MCF 10A (cell line): ENCODE data around the gene PRSS56. TPM values are rescaled to one million over a fixed set of nuclear protein-coding genes. Genes with fewer than 3 reads are reported as not detected.
A peak's percentile ranks its signal among the peaks of the same experiment; 100 is the strongest.

Experiments used
- BruUV-seq: library from RNA; stranded (reverse); fragments of 400-500 nt; replicated peaks from 2 replicates; lab custom pipeline; 2021; lab: Mats Ljungman, UMichigan
- CTCF ChIA-PET: fragments of 300-600 bp; sonication (Branson Sonifier 250); formaldehyde crosslinking; extraction: SDS; loops from one replicate; lab custom pipeline; 2021; ENCODE audit warnings: antibody characterized with exemption, inconsistent platforms; lab: Yijun Ruan, JAX
- POLR2A ChIA-PET: fragments of 300-600, 350-650 bp; sonication (Branson Sonifier 250); formaldehyde crosslinking; extraction: SDS; loops from one replicate; lab custom pipeline; 2020; ENCODE audit warnings: antibody characterized with exemption, inconsistent platforms; lab: Yijun Ruan, JAX
- DNase-seq: peaks from one replicate; pipeline ENCODE4 v3.0.0-alpha.2; 2018; ENCODE audit not compliant: unreplicated experiment
- H3K27ac Mint-ChIP-seq: one replicate; pipeline ENCODE4 v1.8.0; 2022; ENCODE audit warnings: mild to moderate bottlenecking, low read depth, mixed read lengths; ENCODE audit not compliant: unreplicated experiment
- H3K27me3 Mint-ChIP-seq: one replicate; pipeline ENCODE4 v1.8.0; 2022; ENCODE audit warnings: mixed read lengths; ENCODE audit not compliant: insufficient read depth, unreplicated experiment
- H3K36me3 Mint-ChIP-seq: one replicate; pipeline ENCODE4 v1.8.0; 2022; ENCODE audit warnings: mild to moderate bottlenecking, moderate library complexity, mixed read lengths; ENCODE audit not compliant: insufficient read depth, unreplicated experiment
- H3K4me1 Mint-ChIP-seq: one replicate; pipeline ENCODE4 v1.8.0; 2022; ENCODE audit warnings: mixed read lengths; ENCODE audit not compliant: insufficient read depth, unreplicated experiment
- H3K4me3 Mint-ChIP-seq: one replicate; pipeline ENCODE4 v1.8.0; 2022; ENCODE audit warnings: mild to moderate bottlenecking, moderate library complexity, mixed read lengths; ENCODE audit not compliant: unreplicated experiment
- H3K9me3 Mint-ChIP-seq: one replicate; pipeline ENCODE4 v1.8.0; 2022; ENCODE audit warnings: mixed read lengths; ENCODE audit not compliant: unreplicated experiment
- intact Hi-C: fragments of 100-400 bp; cut with micrococcal nuclease; formaldehyde crosslinking; loops from 2 replicates; pipeline ENCODE4 v1.14.1; 2022
- total RNA-seq: library from RNA; stranded (reverse); gene quantifications from 2 replicates; pipeline ENCODE4 v1.2.3, GENCODE V29; 2022
- TF ChIP-seq, protein P1 (sequence below): fragments of 200-600 bp; IDR thresholded peaks from one replicate; pipeline ENCODE4 v1.8.0; 2022; ENCODE audit warnings: antibody characterized with exemption, mild to moderate bottlenecking; ENCODE audit not compliant: unreplicated experiment

The PRSS56 gene
- total RNA-seq, 1 experiment from 2014 or later, result not detected

- ChIA-PET CTCF (interaction anchor here (0.5 to 2.5 kb wide), 6 partner anchors 11 to 673 kb away, joined by 3 to 17 read pairs (median 4); no protein-coding TSS in a partner anchor), POLR2A (no interaction called here)
- TF ChIP-seq, protein P1, sequence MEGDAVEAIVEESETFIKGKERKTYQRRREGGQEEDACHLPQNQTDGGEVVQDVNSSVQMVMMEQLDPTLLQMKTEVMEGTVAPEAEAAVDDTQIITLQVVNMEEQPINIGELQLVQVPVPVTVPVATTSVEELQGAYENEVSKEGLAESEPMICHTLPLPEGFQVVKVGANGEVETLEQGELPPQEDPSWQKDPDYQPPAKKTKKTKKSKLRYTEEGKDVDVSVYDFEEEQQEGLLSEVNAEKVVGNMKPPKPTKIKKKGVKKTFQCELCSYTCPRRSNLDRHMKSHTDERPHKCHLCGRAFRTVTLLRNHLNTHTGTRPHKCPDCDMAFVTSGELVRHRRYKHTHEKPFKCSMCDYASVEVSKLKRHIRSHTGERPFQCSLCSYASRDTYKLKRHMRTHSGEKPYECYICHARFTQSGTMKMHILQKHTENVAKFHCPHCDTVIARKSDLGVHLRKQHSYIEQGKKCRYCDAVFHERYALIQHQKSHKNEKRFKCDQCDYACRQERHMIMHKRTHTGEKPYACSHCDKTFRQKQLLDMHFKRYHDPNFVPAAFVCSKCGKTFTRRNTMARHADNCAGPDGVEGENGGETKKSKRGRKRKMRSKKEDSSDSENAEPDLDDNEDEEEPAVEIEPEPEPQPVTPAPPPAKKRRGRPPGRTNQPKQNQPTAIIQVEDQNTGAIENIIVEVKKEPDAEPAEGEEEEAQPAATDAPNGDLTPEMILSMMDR, result peak; percentile 16
- Mint-ChIP-seq H3K4me1 (peaks cover 2% of the 10 kb centered on the region), H3K36me3 (no peaks in the 10 kb centered on the region), H3K27me3 (peaks cover 11% of the 10 kb centered on the region), H3K4me3 (no peak overlapping the region), H3K27ac (no peak overlapping the region), H3K9me3 (no peaks in the 10 kb centered on the region)
- no peak for DNase-seq
- no TSS peak for BruUV-seq
- intact Hi-C loops, result no loop called here
These were observed 3.8 kb downstream of the PRSS56 start for GRCh38 chr2:232523682-232524597.

DNA sequence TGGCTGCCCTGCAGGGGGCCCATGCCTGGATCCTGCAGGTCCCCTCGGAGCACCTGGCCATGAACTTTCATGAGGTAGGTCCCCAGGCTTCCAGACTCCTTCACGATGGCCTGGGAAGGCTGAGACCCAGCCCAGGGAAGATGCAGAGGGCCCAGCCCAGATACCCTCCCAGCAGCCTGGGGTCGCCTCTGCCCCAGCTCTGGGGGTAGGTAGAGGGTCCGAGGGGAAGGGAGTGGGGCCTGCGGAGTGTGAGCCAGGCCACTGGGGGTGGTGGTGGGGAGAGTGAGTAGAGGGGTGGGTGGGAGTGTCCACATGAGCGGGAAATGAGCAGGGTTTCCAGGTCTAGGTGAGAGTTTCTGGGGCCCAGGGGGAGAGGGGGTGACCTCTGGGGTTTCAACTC lies 4.6 kb downstream of the PRSS56 start:
- TF ChIP-seq, protein P1, result no peak
- H3K4me3 Mint-ChIP-seq, result no peak overlapping the region
- peaks cover 11% of the 10 kb centered on the region for H3K27me3 Mint-ChIP-seq
- H3K9me3 Mint-ChIP-seq, result no peaks in the 10 kb centered on the region
- intact Hi-C loops, result no loop called here
- DNase-seq, result no peak
- POLR2A ChIA-PET, result no interaction called here
- no peak overlapping the region for H3K27ac Mint-ChIP-seq
- no peaks in the 10 kb centered on the region for H3K36me3 Mint-ChIP-seq
- H3K4me1 Mint-ChIP-seq, result peaks cover 5% of the 10 kb centered on the region
- BruUV-seq, result no TSS peak
- CTCF ChIA-PET, result interaction anchor here (0.5 kb wide), 1 partner anchor 95 kb away, joined by 4 read pairs; no protein-coding TSS in a partner anchor

- no peak for DNase-seq
- H3K27ac Mint-ChIP-seq, result no peak overlapping the region
- TF ChIP-seq, protein P1, result no peak
- no peaks in the 10 kb centered on the region for H3K9me3 Mint-ChIP-seq
- H3K4me1 Mint-ChIP-seq, result peaks cover 5% of the 10 kb centered on the region
- ChIA-PET CTCF (no interaction called here), POLR2A (no interaction called here)
- no peaks in the 10 kb centered on the region for H3K36me3 Mint-ChIP-seq
- no peak overlapping the region for H3K4me3 Mint-ChIP-seq
- BruUV-seq, result no TSS peak
- H3K27me3 Mint-ChIP-seq, result peaks cover 11% of the 10 kb centered on the region
- intact Hi-C loops, result no loop called here
These were observed 5.0 kb downstream of the PRSS56 start for GRCh38 chr2:232525199-232525598.

DNA sequence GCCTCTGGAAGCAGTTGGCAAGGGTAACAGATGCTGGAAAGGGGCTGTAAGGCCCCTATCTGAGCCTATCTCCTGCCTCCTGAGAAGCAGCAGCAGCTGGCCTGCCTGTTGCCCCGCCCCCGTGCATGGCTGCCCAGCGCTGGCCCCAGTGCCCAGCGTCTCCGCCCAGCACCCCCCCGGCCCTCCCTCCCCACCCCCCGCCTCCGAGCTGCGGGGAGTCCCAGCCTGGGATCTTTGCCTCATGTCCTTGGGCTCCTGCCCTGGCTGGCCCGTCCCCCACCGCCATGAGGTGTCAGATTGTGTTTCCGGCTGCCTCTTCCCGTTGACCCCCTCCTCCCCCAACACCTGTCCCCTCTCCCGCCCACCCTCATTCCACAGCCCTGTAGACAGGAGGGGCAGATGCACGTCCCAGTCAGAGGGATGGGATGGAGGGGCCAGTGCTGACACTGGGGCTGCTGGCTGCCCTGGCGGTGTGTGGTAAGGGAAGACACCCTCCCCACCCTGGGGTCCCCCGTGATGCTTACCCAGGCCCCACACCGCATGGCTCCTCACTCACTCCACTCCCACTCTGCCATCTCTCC lies 5.7 kb downstream of the PRSS56 start, which contains the start of gene CHRND:
TSS of gene CHRND (plus strand) at position 370 of the 581 bp plus-strand sequence. CDS start at position 426, 56 bp downstream.
- CTCF ChIA-PET, result no interaction called here
- H3K36me3 Mint-ChIP-seq, result no peaks in the 10 kb centered on the region
- POLR2A ChIA-PET, result no interaction called here
- no peak for DNase-seq
- H3K9me3 Mint-ChIP-seq, result no peaks in the 10 kb centered on the region
- H3K4me3 Mint-ChIP-seq, result no peak within 1 kb of the TSS
- intact Hi-C loops, result no loop called here
- peaks cover 11% of the 10 kb centered on the region for H3K27me3 Mint-ChIP-seq
- H3K27ac Mint-ChIP-seq, result no peak within 1 kb of the TSS
- TF ChIP-seq, protein P1, result no peak
- no TSS peak for BruUV-seq
- peaks cover 5% of the 10 kb centered on the region for H3K4me1 Mint-ChIP-seq
